ENCODE measurements around the gene TPM4.
"Not testable (repeated sequence)": the region's sequence is repeated elsewhere in the genome, so short reads cannot be mapped to it uniquely, and the experiment has no call there.

The TPM4 gene

GRCh38 chr19:16091546-16092475 lies 15.5 kb downstream of the TPM4 start:
- no peaks in the 10 kb centered on the region for H3K9me3 Mint-ChIP-seq
- H3K27me3 Mint-ChIP-seq, result no peaks in the 10 kb centered on the region
- H3K36me3 Mint-ChIP-seq (ENCODE audit: low read depth), result peaks cover 83% of the 10 kb centered on the region
- H3K4me1 Mint-ChIP-seq (ENCODE audit: low read depth), result peaks cover 48% of the 10 kb centered on the region
- no peak overlapping the region for H3K4me3 Mint-ChIP-seq
- H3K27ac Mint-ChIP-seq, result no peak overlapping the region

DNA sequence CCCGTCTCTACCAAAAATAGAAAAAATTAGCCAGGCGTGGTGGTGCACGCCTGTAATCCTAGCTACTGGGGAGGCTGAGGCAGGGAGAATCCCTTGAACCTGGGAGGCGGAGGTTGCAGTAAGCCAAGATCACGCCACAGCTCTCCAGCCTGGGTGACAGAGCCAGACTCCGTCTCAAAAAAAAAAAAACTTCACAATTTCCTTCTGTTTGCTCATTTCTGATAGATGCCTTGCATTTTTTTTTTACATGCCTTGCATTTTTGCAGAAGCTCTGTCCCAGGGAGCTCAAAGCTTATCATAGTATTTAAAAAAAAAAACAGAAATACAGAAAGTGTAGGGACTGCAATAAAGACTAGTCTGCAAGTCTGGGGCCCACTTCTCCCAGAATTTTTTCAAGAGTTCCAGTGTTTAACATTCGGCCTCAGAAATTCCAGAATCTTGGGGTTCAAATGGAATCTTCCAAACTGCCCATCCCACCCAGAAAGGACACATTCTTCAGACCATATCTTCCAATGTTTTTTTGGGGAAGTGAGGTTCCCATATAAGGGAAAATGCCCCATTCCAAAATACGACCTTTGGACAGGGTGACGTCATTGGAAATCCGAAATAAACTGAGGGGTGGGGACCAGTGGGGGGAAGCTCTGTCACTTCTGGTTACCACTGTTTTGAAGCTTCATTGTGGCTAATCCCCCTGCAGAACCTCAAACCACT lies 18.2 kb downstream of the TPM4 start:
- no peaks in the 10 kb centered on the region for H3K27me3 Mint-ChIP-seq
- H3K4me3 Mint-ChIP-seq, result peak overlapping the region; percentile 63
- H3K4me1 Mint-ChIP-seq (ENCODE audit: low read depth), result peaks cover 43% of the 10 kb centered on the region
- peaks cover 88% of the 10 kb centered on the region for H3K36me3 Mint-ChIP-seq (ENCODE audit: low read depth)
- peak overlapping the region; percentile 94 for H3K27ac Mint-ChIP-seq
- H3K9me3 Mint-ChIP-seq, result no peaks in the 10 kb centered on the region

DNA sequence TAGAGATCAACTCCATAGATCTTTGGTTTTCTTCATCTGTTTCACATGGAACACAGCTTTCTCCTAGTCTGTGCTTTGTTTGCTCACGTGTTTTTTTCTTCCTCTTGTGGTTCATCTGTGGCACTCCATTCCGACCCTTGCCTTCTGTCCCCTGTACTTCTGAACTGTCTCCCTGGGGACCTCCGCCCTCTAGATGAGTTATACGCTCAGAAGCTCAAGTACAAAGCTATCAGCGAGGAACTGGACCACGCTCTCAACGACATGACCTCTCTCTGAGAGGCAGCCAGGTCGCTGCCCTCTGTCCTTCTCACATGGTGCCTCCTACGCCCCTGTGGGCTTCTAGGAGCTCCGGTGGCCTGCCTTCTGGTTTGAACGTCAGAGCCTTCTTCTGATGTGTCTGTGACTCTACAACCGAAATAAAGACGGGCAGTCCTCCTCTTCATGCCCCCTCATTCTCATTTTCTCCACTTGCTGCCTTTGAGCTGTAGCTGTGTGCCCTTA lies 18.8 kb downstream of the TPM4 start:
- peaks cover 43% of the 10 kb centered on the region for H3K4me1 Mint-ChIP-seq (ENCODE audit: low read depth)
- no peaks in the 10 kb centered on the region for H3K27me3 Mint-ChIP-seq
- peaks cover 89% of the 10 kb centered on the region for H3K36me3 Mint-ChIP-seq (ENCODE audit: low read depth)
- peak overlapping the region; percentile 63 for H3K4me3 Mint-ChIP-seq
- H3K27ac Mint-ChIP-seq, result peak overlapping the region; percentile 94
- no peaks in the 10 kb centered on the region for H3K9me3 Mint-ChIP-seq

DNA sequence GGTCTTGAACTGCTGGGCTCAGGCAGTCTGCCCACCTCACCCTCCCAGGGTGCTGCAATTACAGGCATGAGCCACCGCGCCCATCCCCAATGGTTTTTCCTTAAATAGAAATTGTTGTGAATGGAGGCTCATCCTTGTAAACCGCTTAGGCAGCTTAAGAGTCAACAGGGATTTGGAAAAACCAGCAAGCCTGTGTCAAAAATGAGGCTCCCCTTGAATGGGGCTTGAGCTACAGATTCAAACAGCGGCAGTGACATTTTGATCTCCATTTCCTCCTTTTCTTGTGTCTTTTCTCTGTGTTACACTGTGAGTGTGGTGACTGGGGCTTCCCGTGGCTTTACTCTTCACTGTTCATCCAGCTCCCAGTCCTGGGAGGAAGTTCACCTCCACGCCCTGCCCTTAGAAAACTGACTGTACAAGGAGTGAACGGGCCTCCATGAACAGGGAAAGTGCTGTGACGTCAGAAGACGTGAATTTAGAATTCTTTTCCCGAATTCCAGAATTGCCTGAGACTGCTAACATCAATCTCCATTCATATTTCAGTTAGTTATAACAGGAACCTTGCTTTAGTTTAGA lies 20.1 kb downstream of the TPM4 start:
- Mint-ChIP-seq H3K27ac (peak overlapping the region; percentile 83), H3K36me3 (ENCODE audit: low read depth) (peaks cover 83% of the 10 kb centered on the region), H3K4me1 (ENCODE audit: low read depth) (peaks cover 43% of the 10 kb centered on the region), H3K4me3 (peak overlapping the region; percentile 51), H3K9me3 (no peaks in the 10 kb centered on the region), H3K27me3 (no peaks in the 10 kb centered on the region)

- H3K4me1 Mint-ChIP-seq (ENCODE audit: low read depth), result peaks cover 37% of the 10 kb centered on the region
Measured at GRCh38 chr19:16098416-16098768, 22.1 kb downstream of the TPM4 start.

DNA sequence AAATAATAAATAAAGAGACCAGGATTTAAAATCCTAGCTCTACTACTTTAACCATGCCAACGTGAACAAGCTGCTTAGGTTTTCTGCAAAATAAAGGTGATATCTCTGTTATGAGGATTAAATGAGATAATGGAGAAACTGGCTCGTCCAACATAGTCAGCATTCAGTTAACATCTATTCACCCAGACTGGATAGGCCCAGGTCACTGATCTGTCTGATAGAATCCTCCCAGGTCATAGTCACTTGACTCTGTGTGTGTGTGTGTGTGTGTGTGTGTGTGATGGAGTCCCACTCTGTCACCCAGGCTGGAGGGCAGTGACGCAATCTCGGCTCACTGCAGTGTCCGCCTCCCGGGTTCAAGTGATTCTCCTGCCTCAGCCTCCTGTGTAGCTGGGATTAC lies 22.5 kb downstream of the TPM4 start:
- no peaks in the 10 kb centered on the region for H3K27me3 Mint-ChIP-seq
- peaks cover 32% of the 10 kb centered on the region for H3K4me1 Mint-ChIP-seq (ENCODE audit: low read depth)
- H3K4me3 Mint-ChIP-seq, result no peak overlapping the region
- H3K27ac Mint-ChIP-seq, result no peak overlapping the region
- peaks cover 77% of the 10 kb centered on the region for H3K36me3 Mint-ChIP-seq (ENCODE audit: low read depth)
- H3K9me3 Mint-ChIP-seq, result no peaks in the 10 kb centered on the region

More at GRCh38 chr19:16098416-16098768, 22.1 kb downstream of the TPM4 start:
- Mint-ChIP-seq H3K9me3 (no peaks in the 10 kb centered on the region), H3K27ac (peak overlapping the region; percentile 26), H3K27me3 (no peaks in the 10 kb centered on the region), H3K4me3 (no peak overlapping the region), H3K36me3 (ENCODE audit: low read depth) (peaks cover 78% of the 10 kb centered on the region)

- not testable (repeated sequence) for H3K27me3 Mint-ChIP-seq, H3K9me3 Mint-ChIP-seq, H3K4me3 Mint-ChIP-seq
- Mint-ChIP-seq H3K36me3 (ENCODE audit: low read depth) (peaks cover 71% of the 10 kb centered on the region), H3K4me1 (ENCODE audit: low read depth) (peaks cover 30% of the 10 kb centered on the region), H3K27ac (peak overlapping the region; percentile 26)
Measured at GRCh38 chr19:16099314-16099965, 23.1 kb downstream of the TPM4 start.

GRCh38 chr19:16100524-16100923 lies 24.2 kb downstream of the TPM4 start:
- Mint-ChIP-seq H3K27ac (no peak overlapping the region), H3K4me1 (ENCODE audit: low read depth) (peaks cover 24% of the 10 kb centered on the region), H3K9me3 (no peaks in the 10 kb centered on the region), H3K4me3 (no peak overlapping the region), H3K27me3 (no peaks in the 10 kb centered on the region), H3K36me3 (ENCODE audit: low read depth) (peaks cover 60% of the 10 kb centered on the region)

DNA sequence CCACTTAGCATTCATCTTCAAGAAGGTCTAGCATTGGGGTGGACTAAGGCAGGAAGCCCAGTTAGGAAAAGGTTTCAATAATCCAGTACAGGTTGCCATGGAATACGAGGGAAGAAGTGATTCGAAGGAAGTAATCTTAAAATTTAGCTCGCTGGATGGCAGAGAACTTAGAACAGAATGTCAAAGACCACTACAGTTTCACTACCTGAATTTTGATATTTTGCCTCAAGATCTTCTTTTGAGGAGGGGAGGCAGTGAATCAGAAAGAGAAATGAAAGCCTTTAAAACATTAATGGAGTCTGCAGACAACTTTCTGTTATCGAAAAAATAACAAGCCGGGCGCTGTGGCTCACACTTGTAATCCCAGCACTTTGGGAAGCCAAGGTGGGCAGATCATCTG lies 28.4 kb downstream of the TPM4 start:
- no peaks in the 10 kb centered on the region for H3K9me3 Mint-ChIP-seq
- no peak overlapping the region for H3K4me3 Mint-ChIP-seq
- H3K27ac Mint-ChIP-seq, result no peak overlapping the region
- H3K4me1 Mint-ChIP-seq (ENCODE audit: low read depth), result peaks cover 9% of the 10 kb centered on the region
- H3K27me3 Mint-ChIP-seq, result no peaks in the 10 kb centered on the region
- H3K36me3 Mint-ChIP-seq (ENCODE audit: low read depth), result peaks cover 23% of the 10 kb centered on the region

DNA sequence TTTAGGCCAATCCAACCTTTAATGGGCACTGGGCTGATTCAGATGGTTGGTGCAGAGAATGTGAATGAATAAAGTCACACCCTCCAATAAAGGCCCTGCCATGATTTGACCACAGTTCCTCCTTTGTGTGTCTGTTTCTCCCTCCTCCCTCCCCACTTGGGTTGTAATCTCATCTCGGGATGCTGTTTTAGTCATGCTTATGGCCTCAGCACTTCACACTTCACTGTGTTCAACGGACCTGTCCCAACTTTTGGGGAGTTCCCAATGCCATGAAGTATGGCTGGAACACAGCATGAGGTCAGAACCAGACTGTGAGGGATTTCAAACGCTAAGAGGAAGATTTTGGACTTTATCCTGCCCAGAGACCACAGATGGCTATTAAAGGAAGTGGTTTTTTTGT lies 29.8 kb downstream of the TPM4 start:
- Mint-ChIP-seq H3K4me1 (ENCODE audit: low read depth) (peaks cover 12% of the 10 kb centered on the region), H3K9me3 (no peaks in the 10 kb centered on the region), H3K4me3 (no peak overlapping the region), H3K27me3 (no peaks in the 10 kb centered on the region), H3K36me3 (ENCODE audit: low read depth) (peaks cover 17% of the 10 kb centered on the region), H3K27ac (peak overlapping the region; percentile 79)

GRCh38 chr19:16111160-16111908 lies 35.0 kb downstream of the TPM4 start, which contains the start of gene RAB8A:
RAB8A (plus strand) TSS chr19:16111889; CDS start chr19:16111902, 13 bp downstream.
- H3K27ac Mint-ChIP-seq, result peak within 1 kb of the TSS; percentile 96
- H3K9me3 Mint-ChIP-seq, result no peaks in the 10 kb centered on the region
- H3K36me3 Mint-ChIP-seq (ENCODE audit: low read depth), result peaks cover 15% of the 10 kb centered on the region
- H3K4me1 Mint-ChIP-seq (ENCODE audit: low read depth), result peaks cover 40% of the 10 kb centered on the region
- H3K27me3 Mint-ChIP-seq, result no peaks in the 10 kb centered on the region
- H3K4me3 Mint-ChIP-seq, result peak within 1 kb of the TSS; percentile 87

- Mint-ChIP-seq H3K27me3 (no peaks in the 10 kb centered on the region), H3K36me3 (ENCODE audit: low read depth) (peaks cover 19% of the 10 kb centered on the region), H3K27ac (peak overlapping the region; percentile 87), H3K4me3 (peak overlapping the region; percentile 87), H3K4me1 (ENCODE audit: low read depth) (peaks cover 47% of the 10 kb centered on the region), H3K9me3 (no peaks in the 10 kb centered on the region)
Measured at GRCh38 chr19:16111909-16112752, 35.8 kb downstream of the TPM4 start.

- no peaks in the 10 kb centered on the region for H3K27me3 Mint-ChIP-seq
- H3K36me3 Mint-ChIP-seq (ENCODE audit: low read depth), result peaks cover 26% of the 10 kb centered on the region
- peaks cover 53% of the 10 kb centered on the region for H3K4me1 Mint-ChIP-seq (ENCODE audit: low read depth)
- peak overlapping the region; percentile 87 for H3K4me3 Mint-ChIP-seq
- H3K27ac Mint-ChIP-seq, result peak overlapping the region; percentile 87
- H3K9me3 Mint-ChIP-seq, result no peaks in the 10 kb centered on the region
Measured at GRCh38 chr19:16112778-16113177, 36.5 kb downstream of the TPM4 start.

Measured in stimulated activated naive CD8-positive, alpha-beta T cell treated with anti-CD3 and anti-CD28 coated beads, Interleukin-15, Interleukin-2, amounts not matched to agents 100 ng/mL and 50 ng/mL, for 24 hours (primary cell).